Measurements from ENCODE around the gene CCNQ.

DNA sequence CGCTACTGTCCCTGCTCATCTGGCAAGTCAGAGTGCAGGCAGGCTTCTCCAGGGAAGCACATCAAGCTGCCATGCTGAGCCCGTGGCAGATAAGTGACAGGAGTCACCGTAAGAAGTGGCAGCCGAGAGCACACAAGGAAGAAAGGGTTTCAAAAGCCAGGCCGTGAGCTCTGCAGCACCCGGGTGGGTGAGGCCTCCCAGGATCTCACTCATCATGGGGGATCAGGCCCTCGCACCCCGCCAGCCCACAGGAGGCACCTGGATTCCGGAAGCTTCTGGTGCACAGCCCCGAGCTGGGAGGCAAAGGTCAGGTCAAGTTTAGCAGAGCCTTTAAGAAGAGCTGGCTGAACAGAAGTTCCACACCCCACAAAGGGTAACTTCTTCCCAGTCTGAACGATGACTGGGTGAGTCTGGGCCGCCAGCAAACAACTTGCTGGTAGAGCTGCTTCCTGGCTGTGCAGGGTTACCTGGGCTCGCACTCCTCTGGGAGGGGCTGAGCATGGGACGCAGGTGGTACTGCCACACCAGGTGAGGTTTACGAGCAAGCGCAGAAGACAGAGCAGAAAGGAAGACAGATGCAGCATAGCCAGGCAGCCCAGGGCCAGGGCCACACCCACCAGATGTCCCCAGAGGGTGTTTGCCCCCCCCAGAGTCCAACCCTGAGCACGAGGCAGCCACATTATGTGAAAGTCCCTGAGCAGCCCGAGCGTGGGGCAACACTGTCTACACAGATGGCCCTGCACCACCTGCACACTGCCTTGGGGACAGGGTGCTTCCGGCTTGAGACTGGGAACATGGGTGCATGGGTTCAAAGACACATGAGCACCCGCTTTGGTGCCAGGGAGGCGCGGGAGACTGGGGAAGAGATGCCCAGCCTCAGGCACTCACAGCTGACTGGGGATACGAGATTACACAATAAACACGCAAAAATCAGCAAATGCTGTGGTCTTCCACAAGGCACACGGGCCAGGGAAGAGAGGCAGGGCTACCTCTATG lies 7.7 kb downstream of the CCNQ start:
- no peak for TF ChIP-seq CTCF (conservative IDR thresholded peaks at IDR 0.05; ENCODE audit: low read length)
- TF ChIP-seq EZH2phosphoT487 (IDR thresholded peaks at IDR 0.05; ENCODE audit: borderline replicate concordance, low read depth, low read length) = no peak

Data from OCI-LY7 (cell line).